ENCODE data around the gene TRIM47. TPM values are rescaled to one million over a fixed set of nuclear protein-coding genes. Genes with fewer than 3 reads are reported as not detected.

Gene TRIM47
- total and polyA plus RNA-seq, 2 of the 13 experiments (the other 11 are each of a cell fraction or from before 2014, with no cell fraction given): 33.5 to 82.0 TPM

GRCh38 chr17:75876190-75876937 is 2.0 kb downstream of the TRIM47 start (continued):
- TF ChIP-seq ZNF335 (CRISPR knock-in tag; IDR thresholded peaks at IDR 0.05) (peak; percentile 89; the same call in 1 of the 2 replicates), ZNF709 (CRISPR knock-in tag; IDR thresholded peaks at IDR 0.05) (peak; percentile 61; the same call in 1 of the 2 replicates), ZNF720 (CRISPR knock-in tag; IDR thresholded peaks at IDR 0.05) (peak; percentile 19; the same call in 1 of the 2 replicates), TOE1 (CRISPR knock-in tag; IDR thresholded peaks at IDR 0.05) (no peak), HOMEZ (CRISPR knock-in tag; IDR thresholded peaks at IDR 0.05; ENCODE audit: low read depth) (peak; percentile 78), BRCA1 (CRISPR knock-in tag; IDR thresholded peaks at IDR 0.05) (no peak), ZXDC (CRISPR knock-in tag; IDR thresholded peaks at IDR 0.05) (no peak; the same call in none of the 2 replicates), ZNF891 (CRISPR knock-in tag; IDR thresholded peaks at IDR 0.05) (peak; percentile 98), ZNF124 (CRISPR knock-in tag; IDR thresholded peaks at IDR 0.05) (no peak; the same call in 1 of the 2 replicates), NR2F2 (IDR thresholded peaks at IDR 0.05; ENCODE audit: borderline replicate concordance, low read depth) (peak; percentile 75; the same call in 1 of the 2 replicates), ISL2 (CRISPR knock-in tag; IDR thresholded peaks at IDR 0.05) (peak; percentile 53), MIER3 (CRISPR knock-in tag; IDR thresholded peaks at IDR 0.05; ENCODE audit: borderline replicate concordance) (peak; percentile 89; the same call in 1 of the 2 replicates), MYNN (CRISPR knock-in tag; IDR thresholded peaks at IDR 0.05; ENCODE audit: low read depth) (no peak), ZNF563 (CRISPR knock-in tag; IDR thresholded peaks at IDR 0.05) (peak; percentile 7; the same call in 1 of the 2 replicates), DDIT3 (CRISPR knock-in tag; IDR thresholded peaks at IDR 0.05) (no peak; the same call in 1 of the 2 replicates), KLF9 (CRISPR knock-in tag; IDR thresholded peaks at IDR 0.05; ENCODE audit: low read depth) (no peak), HBP1 (CRISPR knock-in tag; IDR thresholded peaks at IDR 0.05; ENCODE audit: low read depth) (peak; percentile 87; the same call in 1 of the 2 replicates), ARHGAP35 (CRISPR knock-in tag; IDR thresholded peaks at IDR 0.05; ENCODE audit: borderline replicate concordance) (no peak; the same call in none of the 2 replicates), CTCF (CRISPR knock-in tag; IDR thresholded peaks at IDR 0.05) (peak; percentile 84), ATF7 (IDR thresholded peaks at IDR 0.05) (peak; percentile 66), ATF7 (CRISPR knock-in tag; IDR thresholded peaks at IDR 0.05) (peak; percentile 80), SSRP1 (CRISPR knock-in tag; IDR thresholded peaks at IDR 0.05) (peak; percentile 97), ZBTB38 (CRISPR knock-in tag; IDR thresholded peaks at IDR 0.05) (peak; percentile 93), ZNF83 (CRISPR knock-in tag; IDR thresholded peaks at IDR 0.05; ENCODE audit: borderline replicate concordance) (peak; percentile 94; the same call in 1 of the 2 replicates)

Measured in HepG2 (cell line).